HG03095 (cell line): ENCODE measurements around the gene MFAP2.
"Not testable (repeated sequence)": the region's sequence is repeated elsewhere in the genome, so short reads cannot be mapped to it uniquely, and the experiment has no call there.

ENCODE experiments used
- ATAC-seq: cut with Tn5 transposase; IDR thresholded peaks from one replicate; pipeline ENCODE4 v1.9.1; 2021; ENCODE audit warnings: moderate library complexity; ENCODE audit not compliant: unreplicated experiment

MFAP2 gene

DNA sequence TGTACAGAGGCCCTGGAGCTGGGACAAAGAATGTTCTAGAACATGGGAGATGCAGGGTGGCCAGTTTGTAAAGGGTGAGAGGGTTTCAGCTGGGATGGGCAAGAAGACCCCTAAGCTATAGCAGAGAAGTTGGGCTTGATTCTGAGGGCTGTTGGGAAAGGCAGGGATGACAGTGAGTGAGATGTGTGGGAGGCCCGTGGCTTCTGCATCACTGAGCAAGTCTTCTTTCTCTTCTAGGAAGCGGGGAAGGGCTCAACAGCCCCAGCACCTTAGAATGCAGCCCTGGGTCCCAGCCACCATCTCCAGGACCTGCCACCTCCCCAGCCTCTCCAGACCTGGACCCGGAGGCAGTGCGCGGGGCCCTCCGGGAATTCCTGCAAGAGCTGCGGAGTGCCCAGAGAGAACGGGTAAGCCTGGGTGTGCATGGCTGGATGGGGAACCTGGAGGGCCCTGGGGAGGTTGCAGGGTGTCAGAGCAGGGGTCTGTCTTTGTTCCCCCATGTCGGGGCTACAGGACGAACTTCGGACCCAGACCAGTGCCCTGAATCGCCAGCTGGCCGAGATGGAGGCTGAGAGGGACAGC is 14.8 kb downstream of the MFAP2 start:
- no peak for ATAC-seq

DNA sequence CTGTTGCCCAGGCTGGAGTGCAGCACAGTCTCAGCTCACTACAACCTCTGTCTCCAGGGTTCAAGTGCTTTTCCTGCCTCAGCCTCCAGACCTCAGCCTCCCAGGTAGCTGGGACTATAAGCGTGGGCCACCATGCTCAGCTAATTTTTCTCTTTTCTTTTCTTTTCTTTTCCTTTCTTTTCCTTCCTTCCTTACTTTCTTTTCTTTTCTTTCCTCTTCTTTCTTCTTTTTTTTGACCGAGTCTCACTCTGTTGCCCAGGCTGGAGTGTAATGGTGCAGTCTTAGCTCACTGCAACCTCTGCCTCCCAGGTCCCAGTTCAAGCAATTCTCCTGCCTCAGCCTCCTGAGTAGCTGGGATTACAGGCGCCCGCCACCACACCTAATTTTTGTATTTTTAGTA is 16.3 kb downstream of the MFAP2 start:
- not testable (repeated sequence) for ATAC-seq

DNA sequence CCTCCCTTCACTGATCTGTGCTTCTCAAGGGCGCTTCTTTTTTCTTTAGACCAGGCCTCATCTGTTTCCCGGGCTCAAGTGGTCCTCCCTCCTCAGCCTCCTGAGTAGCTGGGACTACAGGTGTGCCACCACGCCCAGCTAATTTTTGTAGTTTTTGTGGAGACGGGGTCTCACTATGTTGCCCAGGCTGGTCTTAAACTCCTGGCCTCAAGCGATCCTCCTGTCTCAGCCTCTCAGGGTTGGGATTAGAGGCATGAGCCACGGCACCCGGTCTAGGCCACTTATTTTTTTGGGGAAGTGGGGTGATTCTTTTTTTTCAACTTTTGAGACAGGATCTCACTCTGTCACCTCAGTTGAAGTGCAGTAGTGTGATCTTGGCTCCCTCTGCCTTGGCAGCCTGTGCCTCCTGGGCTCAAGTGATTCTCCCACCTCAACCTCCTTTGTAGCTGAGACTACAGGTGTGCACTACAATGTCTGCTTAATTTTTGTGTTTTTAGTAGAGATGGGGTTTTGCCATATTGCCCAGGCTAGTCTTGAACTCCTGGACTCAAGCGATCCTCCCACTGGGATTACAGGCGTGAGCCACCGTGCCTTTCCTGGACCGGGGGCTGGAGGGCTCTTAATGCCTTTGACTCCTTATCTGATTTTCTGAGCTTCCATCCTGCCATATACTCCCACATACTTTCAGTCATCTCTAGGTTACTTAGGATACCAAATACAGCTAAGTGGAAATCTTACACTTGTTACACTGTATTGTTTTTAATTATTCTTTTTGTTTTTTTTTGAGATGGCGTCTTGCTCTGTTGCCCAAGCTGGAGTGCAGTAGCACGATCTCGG is 18.9 kb downstream of the MFAP2 start:
- no peak for ATAC-seq

DNA sequence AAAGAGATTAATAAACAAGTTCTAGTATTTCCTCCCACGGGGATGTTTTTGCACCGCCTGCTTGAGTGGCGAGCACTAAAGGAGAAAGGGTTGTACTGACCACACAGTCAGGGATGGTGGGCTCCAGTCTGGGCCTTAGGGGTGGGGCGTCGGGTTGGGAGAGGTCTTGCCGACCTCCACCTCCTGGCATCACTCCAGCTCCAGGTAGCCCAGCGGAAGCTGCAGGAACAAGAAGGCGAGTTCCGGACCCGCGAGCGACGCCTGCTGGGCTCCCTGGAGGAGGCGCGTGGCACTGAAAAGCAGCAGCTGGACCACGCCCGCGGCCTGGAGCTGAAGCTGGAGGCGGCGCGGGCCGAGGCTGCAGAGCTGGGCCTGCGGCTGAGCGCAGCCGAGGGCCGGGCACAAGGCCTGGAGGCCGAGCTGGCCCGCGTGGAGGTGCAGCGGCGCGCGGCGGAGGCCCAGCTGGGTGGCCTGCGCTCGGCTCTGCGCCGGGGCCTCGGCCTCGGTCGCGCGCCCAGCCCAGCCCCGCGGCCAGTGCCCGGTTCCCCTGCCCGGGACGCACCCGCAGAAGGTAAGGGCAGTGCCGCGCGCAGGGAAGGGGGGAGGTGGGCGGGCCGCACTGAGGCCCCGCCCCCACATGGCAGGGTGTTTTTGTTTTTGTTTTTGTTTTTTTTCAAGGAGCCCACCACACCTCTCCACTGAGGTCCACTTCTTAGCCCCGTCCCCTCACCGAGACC is 19.7 kb downstream of the MFAP2 start:
- ATAC-seq, result peak; percentile 69

DNA sequence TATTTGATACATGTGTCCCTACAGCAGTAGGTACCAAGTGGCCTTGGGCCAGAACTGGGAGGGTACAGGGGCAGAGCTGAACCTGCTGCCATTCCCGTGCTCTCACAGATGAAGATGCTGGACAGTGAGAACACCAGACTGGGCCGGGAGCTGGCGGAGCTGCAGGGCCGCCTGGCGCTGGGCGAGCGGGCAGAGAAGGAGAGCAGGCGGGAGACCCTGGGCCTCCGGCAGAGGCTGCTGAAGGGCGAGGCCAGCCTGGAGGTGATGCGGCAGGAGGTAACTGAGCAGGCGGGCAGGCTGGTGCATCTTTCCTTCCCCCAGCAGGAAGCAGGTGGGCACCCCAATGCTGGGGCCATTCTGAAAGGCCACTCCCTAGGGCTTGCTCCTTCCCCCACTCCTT is 21.9 kb downstream of the MFAP2 start:
- ATAC-seq, result no peak

DNA sequence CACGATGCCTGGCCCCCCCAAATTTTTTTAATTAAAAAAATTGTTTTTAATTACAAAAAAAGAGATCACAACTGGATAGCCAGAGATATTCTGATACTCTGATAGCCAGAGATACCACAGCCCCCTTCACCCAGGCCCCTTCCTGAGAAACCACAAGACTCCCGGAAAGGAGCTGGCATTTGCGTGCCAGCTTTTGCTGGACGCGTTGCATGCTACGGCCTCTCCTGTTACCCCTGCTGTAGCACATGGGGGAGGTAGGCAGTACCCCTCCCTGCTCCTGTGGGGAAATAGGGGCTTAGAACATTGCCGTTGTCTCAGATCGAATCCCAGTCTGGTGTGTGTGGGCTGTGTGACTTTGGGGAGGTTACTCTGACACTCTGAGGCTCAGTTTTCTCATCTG is 22.7 kb downstream of the MFAP2 start:
- no peak for ATAC-seq

DNA sequence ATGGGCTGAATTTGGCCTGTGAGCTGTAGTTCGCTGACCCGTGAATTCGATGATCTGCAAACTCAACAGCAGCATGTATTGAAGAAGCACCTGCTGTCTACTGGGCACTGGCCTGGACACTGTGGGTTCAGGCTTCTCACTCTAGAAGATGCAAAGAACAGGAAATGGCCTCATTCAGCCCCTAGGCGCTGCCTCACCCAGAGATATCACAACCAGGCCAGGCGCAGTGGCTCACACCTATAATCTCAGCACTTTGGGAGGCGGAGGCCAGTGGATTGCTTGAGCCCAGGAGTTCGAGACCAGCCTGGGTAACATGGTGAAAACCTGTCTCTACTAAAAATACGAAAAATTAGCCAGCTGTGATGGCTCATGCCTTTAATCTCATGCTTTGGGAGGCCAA is 23.6 kb downstream of the MFAP2 start:
- ATAC-seq, result no peak

DNA sequence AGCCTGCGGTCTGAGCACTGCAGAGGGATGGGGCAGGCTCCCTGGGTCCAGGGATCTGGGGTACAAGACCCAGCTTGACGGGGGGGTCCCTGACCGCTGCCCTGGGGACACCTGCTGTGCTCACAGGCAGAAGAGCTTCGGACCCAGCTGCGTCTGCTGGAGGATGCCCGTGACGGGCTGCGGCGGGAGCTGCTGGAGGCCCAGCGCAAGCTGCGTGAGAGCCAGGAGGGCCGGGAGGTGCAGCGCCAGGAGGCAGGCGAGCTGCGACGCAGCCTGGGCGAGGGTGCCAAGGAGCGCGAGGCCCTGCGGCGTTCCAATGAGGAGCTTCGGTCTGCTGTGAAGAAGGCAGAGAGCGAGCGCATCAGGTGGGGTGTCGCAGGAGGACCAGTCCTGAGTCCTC is 25.2 kb downstream of the MFAP2 start:
- no peak for ATAC-seq

DNA sequence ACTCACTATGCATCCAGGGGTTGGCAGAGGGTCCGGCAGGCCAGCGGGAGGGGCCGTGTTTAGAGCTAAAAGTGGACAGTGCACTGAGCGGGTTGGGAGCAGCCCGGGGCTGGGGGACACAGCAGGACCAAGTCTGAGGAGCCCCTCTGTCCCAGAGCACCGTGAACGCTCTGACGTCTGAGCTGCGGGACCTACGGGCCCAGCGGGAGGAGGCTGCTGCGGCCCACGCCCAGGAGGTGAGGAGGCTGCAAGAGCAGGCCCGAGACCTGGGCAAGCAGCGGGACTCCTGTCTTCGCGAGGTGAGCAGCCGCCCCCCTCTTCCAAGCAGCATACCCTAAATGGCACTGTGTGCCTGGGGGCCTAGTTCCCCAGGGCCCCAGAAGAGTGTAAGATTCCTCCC is 25.8 kb downstream of the MFAP2 start:
- ATAC-seq, result no peak

DNA sequence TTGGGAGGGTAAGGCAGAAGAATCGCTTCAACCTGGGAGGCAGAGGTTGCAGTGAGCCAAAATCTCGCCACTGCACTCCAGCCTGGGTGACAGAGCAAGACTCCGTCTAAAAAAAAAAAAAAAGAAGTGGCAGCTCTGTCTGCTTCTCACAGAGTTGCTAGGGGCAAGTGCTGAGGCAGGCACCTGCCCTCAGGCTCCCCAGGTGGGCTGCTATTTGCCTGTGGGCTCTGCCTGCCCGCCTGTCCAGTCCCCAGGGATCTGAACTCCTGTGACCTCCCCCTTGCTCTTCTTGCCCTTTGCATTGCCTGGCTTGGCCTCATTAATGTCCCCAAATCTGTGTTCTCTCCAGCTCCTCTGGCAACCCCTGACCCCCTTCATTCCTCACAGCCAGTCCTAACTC is 28.0 kb downstream of the MFAP2 start:
- ATAC-seq, result not testable (repeated sequence)

DNA sequence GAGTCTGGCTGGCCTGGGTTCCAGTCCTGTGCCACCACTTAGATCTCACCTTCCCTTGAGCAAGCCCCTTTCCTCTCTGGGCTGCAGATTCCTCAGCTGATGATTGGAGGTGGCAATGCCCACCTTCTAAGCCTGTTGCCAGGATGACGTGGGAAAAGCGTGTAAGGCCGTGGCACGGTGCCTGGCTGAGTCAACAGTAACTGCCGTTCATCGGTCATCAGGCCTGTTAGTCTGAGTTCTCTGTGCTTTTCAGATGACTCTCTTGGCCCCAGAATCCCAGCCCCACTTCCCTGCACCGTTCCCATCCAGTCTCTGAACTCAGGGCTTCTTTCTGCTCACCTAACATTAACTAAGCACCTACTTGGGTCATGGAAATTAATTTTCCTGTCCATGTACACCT is 31.4 kb downstream of the MFAP2 start:
- not testable (repeated sequence) for ATAC-seq

DNA sequence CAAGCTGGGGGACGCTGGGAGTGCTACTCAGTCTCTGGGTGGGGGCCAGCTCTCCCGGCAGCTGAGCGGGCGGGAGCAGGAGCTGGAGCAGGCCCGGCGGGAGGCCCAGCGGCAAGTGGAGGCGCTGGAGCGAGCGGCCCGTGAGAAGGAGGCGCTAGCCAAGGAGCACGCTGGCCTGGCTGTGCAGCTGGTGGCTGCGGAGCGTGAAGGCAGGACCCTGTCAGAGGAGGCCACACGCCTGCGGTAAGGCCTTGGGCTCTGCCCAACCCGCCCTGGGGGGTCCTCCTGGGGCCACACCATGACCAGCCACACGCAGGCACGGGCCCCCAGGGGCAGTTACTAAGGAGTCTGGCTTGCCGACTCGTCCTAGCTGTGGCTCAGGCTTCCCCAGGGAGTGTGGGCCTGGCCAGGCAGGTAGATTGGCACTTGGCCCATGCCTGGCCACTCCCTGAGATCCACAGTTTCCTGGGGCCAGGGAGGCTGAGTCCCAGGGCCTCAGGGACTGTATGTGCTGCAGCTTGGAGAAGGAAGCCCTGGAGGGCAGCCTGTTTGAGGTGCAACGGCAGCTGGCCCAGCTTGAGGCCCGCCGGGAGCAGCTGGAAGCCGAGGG is 32.0 kb downstream of the MFAP2 start:
- not testable (repeated sequence) for ATAC-seq

DNA sequence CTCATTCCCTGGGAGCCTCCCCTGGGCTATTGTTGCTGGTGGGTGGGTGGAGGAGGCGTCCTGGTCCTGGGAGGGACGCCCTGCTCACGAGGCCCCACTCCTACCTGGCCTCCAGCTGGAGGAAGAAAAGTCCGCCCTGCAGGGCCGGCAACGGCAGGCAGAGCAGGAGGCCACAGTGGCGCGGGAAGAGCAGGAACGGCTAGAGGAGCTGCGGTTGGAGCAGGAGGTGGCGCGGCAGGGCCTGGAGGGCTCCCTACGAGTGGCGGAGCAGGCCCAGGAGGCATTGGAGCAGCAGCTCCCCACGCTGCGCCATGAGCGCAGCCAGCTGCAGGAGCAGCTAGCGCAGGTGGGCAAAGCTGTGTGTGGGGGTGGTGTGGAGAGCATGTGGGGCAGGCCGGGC is 33.8 kb downstream of the MFAP2 start:
- no peak for ATAC-seq

DNA sequence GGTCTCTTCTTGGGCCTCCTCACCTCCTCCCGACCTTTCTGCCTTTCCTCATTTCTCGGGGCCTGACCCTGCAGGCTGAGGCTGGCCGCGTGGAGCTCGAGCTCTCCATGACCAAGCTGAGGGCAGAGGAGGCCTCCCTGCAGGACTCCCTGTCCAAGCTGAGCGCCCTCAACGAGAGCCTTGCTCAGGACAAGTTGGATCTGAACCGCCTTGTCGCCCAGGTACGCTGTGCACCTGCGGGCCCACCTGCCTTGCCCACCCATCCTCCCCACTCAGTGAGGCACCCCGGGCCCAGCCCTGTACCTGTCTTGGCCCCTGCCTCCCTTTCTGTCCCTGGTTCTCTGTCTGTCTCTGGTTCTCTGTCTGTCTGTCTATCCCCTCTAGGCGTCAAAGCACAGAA is 34.2 kb downstream of the MFAP2 start:
- not testable (repeated sequence) for ATAC-seq

DNA sequence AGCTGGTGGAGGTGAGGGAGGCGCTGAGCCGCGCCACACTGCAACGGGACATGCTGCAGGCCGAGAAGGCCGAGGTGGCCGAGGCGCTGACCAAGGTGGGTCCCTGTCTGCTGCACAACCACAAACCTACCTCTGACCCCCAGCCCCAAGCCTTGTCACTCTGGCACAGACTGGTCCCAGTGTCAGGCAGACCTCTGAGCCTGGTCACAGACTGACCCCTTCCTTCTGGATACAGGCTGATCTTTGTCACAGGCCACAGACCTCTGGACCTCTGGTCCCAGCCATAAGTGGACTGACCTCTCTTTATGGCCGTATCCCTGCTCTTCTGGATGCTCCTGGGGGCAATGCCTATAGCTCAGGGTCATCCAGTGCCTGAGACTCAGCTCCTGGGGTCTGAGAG is 34.9 kb downstream of the MFAP2 start:
- not testable (repeated sequence) for ATAC-seq

DNA sequence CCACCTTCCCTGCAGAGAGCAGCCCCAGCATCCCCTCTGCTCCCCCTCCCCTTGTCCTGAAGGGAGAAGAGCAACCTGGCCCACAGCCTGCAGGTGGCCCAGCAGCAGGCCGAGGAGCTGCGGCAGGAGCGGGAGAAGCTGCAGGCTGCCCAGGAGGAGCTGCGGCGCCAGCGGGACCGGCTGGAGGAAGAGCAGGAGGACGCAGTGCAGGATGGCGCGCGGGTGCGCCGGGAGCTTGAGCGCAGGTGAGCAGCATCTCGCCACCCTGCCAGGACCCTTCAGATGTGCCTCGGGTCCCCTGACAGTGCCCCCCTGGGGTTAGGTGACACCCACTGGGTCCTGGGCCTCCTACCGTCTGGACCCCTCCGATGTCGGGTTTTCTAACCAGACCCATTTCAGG is 36.4 kb downstream of the MFAP2 start:
- no peak for ATAC-seq

DNA sequence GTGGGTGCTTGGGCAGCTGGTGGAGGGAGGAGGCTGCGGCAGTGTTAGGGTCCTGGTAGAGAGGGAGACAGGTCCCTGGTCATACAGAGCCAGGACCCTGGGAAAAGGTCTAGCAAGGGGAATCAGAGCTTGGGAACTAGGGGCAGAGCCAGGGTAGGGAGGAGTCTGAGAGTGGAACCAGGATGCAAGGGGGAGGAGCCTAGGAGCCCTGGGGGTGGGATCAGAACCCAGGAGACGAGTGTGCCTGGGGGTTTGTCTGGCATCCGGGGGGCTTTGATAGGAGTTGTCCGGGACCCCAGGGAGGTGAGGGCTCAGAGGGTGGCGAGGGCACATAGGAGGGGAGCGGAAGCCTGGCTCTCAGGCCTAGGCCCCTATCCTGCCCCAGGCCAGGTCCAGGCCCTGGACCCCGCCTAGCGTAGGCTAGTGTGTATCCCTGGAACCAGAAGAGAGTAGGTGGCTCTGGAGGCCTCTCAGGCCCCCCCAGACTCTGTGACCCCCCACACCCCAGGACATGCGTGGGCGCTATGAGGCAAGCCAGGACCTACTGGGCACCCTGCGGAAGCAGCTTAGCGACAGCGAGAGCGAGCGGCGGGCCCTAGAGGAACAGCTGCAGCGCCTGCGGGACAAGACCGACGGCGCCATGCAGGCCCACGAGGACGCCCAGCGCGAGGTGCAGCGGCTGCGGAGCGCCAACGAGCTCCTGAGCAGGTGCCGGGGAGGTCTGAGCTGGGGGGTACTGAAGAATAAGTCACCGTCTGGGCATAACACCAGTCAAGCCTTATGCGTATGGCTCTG is 40.8 kb downstream of the MFAP2 start:
- ATAC-seq, result not testable (repeated sequence)

DNA sequence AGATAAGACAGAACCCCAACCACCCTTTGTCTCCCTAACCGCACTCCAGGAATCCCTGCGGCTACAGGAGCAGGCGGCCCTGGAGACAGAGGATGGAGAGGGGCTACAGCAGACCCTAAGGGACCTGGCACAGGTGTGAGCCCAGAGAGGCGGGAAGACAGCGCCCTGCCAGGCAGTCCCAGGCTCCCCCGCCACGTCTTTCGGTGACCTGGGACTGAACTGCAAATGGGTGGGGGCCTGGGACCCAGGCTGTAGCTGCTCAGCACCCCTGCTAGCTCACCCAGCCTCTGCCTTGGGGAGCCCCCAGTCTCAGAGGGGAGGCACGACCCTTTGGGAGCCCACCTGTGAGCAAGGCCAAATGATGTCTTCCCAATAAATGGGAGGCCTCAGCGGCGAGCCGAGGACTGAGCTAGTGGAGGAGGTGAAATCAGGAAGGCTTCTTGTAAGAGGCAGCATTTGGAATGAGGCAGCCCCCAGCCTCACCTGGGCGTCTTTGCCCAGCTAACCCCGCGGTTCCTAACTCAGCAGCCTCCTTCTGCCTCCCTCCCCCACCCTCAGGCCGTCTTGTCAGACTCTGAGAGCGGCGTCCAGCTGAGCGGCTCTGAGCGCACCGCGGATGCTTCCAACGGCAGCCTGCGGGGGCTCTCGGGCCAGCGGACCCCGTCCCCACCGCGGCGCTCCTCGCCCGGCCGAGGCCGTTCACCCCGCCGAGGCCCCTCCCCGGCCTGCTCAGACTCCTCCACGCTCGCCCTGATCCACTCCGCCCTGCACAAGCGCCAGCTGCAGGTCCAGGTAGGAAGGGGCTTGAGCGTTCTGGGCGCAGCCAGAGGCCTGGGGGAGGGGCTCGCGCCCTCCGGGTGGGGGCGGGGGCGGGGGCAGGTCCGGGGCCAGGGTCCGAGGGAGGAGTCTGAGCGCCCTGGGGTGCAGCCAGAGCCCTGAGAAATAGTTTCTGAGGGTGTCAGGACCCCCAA is 41.8 kb downstream of the MFAP2 start:
- ATAC-seq, result no peak

DNA sequence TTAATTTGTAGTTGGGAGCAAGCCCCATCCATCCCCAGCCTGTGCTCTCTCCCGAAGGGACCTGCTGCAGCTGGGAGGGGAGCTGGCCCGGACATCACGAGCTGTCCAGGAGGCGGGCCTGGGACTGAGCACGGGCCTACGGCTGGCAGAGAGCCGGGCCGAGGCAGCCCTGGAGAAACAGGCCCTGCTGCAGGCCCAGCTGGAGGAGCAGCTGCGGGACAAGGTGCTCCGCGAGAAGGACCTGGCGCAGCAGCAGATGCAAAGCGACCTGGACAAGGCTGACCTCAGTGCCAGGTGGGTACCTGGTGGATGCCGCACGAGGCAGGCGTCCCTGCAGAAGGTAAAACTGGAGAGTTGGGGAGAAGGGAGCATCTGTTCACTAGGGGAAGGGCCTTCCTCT is 43.8 kb downstream of the MFAP2 start:
- ATAC-seq, result not testable (repeated sequence)

DNA sequence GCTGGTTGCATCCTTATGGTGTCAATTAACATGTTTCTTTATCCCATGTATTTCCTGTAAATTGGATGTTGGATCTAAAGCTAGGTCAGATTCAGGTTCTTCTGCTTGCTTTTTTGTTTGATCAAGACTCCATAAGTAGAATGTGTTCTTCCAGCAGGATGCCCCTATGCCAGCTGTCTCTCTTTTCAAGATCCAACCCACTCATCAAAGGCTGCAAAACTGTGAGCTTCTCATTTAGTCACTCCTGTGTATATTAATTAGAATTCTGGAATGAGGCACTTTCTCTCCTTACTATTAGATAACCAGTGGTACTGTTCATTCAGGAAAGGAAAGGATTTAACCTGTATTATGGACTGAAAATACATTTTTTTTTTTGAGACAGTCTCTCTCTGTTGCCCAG is 46.5 kb downstream of the MFAP2 start:
- not testable (repeated sequence) for ATAC-seq
